Posterior vena cava (tissue), 2 donors: Measurements from ENCODE around the gene TCF19. TPM values are rescaled to one million over a fixed set of nuclear protein-coding genes. Genes with fewer than 3 reads are reported as not detected.
"Not testable (repeated sequence)": the region's sequence is repeated elsewhere in the genome, so short reads cannot be mapped to it uniquely, and the experiment has no call there.

ENCODE experiments used
- DNase-seq: peaks from one replicate; pipeline ENCODE4 v3.0.0-alpha.2; 2020; ENCODE audit warnings: low spot score
- intact Hi-C, 2 donors: fragments of 100-400 bp; cut with DNase I; formaldehyde crosslinking; loops; one replicate each; pipeline versions ENCODE4 v1.14.1 to v1.14.2; 2022 to 2023
- total RNA-seq, 2 donors: library from RNA; stranded (reverse); fragmentation: NEBNext Ultra II Directional; extraction: Animal tissue kit (Norgen Biotek cat#: 25700); gene quantifications; one replicate each; pipeline ENCODE4 v1.2.1, GENCODE V29; 2021
- donor health status: DM: yes; HTN: yes; CAD: no.
- donor health status: DM: yes; HTN: yes; CAD: no.

TCF19 gene
- total RNA-seq, 2 donors from 2014 or later: 3.0 to 4.8 TPM

- DNase-seq: no peak
- intact Hi-C loops: loop anchor here (5.0 to 10.0 kb wide), 3 partner anchors 57 to 171 kb away; partner anchors contain the start of gene PSORS1C2 (in 1 of the 2)
Observed at GRCh38 chr6:31194061-31194834, 35.9 kb downstream of the TCF19 start.

DNA sequence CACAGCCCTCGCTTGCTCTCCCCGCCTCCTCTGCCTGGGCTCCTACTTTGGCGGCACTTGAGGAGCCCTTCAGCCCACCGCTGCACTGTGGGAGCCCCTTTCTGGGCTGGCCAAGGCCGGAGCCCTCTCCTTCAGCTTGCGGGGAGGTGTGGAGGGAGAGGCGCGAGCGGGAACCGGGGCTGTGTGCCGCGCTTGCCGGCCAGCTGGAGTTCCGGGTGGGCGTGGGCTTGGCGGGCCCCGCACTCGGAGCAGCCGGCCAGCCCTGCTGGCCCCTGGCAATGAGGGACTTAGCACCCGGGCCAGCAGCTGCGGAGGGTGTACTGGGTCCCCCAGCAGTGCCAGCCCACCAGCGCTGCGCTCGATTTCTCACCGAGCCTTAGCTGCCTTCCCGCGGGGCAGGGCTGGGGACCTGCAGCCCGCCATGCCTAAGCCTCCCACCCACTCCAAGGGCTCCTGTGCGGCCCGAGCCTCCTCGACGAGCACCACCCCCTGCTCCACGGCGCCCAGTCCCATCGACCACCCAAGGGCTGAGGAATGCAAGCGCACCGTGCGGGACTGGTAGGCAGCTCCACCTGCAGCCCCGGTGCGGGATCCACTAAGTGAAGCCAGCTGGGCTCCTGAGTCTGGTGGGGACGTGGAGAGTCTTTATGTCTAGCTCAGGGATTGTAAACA, 37.1 kb downstream of the TCF19 start:
- intact Hi-C loops: loop anchor here (5.0 to 10.0 kb wide), 2 partner anchors 169 to 172 kb away; no protein-coding TSS in a partner anchor
- DNase-seq: not testable (repeated sequence)

DNA sequence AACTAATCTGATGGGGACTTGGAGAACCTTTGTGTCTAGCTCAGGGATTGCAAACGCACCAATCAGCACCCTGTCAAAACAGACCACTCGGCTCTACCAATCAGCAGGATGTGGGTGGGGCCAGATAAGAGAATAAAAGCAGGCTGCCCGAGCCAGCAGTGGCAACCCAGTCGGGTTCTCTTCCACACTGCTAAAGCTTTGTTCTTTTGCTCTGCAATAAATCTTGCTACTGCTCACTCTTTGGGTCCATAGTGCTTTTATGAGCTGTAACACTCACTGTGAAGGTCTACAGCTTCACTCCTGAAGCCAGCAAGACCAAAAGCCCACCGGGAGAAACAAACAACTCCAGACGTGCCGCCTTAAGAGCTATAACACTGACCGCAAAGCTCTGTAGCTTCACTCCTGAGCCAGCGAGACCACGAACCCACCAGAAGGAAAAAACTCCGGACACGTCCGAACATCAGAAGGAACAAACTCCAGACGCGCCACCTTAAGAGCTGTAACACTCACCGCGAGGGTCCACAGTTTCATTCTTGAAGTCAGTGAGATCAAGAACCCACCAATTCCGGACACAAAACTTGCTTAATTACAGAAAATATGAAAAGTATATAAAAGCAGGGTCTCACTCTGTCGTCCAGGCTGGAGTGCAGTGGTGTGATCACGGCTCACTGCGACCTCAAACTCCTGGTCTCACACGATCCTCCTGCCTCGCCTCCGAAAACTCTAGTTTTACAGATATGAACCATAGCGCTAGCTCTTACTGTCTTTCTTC, 38.0 kb downstream of the TCF19 start:
- intact Hi-C loops: loop anchor here (5.0 to 10.0 kb wide), 2 partner anchors 168 to 171 kb away; no protein-coding TSS in a partner anchor
- not testable (repeated sequence) for DNase-seq

DNA sequence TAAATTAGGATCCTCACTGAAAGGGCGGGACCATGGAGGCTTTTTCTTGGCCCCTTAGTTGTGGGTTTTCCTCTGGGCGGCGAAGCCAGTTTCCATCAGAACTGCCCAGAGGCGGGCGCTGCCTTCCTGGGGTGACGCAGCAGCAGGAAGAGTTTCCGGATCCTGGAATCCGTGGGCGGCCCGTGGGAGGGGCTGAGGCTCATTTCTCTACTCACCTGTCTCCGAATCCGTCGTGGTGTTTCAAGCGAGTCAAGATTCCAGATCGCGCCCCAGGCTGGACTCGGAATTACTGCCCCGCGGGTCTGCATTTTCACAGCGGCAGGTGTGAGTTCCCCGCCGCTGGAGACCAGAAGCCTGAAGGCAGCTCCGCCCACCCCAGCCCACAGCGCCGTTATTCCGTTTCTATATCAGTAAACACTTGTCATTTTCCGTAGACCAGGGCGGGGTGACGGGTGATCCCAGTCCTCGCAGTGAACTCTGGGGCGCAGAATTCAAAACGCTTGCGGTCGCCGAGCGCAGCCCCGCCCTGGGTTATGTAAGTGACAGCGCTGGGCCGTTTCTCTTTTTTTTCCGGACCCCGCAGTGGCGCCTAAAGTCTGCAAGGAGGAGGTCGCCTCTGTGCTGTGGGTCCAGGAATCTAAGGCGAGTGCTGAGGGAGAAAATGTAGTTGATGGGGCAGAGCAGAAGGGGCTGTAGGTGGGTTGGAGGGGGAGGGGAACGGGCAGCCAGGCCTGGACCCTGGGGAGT, 39.3 kb downstream of the TCF19 start:
- intact Hi-C loops: loop anchor here (5.0 to 10.0 kb wide), 2 partner anchors 167 to 170 kb away; no protein-coding TSS in a partner anchor

DNA sequence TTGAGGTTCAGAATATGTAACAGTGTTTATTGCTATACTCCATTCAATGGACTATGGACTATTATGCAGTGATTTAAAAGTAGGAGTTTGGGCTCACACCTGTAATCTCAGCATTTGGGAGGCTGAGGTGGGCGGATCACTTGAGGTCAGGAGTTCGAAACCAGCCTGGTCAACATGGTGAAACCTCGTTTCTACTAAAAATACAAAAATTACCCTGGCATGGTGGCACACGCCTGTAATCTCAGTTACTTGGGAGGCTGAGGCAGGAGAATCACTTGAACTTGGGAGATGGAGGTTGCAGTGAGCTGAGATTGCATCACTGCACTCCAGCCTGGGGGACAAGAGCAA, 40.7 kb downstream of the TCF19 start:
- DNase-seq: not testable (repeated sequence)
- intact Hi-C loops: loop anchor here (5.0 to 10.0 kb wide), 2 partner anchors 166 to 168 kb away; no protein-coding TSS in a partner anchor

More for the DNA sequence above, 39.3 kb downstream of the TCF19 start:
- peak; percentile 98 for DNase-seq

DNA sequence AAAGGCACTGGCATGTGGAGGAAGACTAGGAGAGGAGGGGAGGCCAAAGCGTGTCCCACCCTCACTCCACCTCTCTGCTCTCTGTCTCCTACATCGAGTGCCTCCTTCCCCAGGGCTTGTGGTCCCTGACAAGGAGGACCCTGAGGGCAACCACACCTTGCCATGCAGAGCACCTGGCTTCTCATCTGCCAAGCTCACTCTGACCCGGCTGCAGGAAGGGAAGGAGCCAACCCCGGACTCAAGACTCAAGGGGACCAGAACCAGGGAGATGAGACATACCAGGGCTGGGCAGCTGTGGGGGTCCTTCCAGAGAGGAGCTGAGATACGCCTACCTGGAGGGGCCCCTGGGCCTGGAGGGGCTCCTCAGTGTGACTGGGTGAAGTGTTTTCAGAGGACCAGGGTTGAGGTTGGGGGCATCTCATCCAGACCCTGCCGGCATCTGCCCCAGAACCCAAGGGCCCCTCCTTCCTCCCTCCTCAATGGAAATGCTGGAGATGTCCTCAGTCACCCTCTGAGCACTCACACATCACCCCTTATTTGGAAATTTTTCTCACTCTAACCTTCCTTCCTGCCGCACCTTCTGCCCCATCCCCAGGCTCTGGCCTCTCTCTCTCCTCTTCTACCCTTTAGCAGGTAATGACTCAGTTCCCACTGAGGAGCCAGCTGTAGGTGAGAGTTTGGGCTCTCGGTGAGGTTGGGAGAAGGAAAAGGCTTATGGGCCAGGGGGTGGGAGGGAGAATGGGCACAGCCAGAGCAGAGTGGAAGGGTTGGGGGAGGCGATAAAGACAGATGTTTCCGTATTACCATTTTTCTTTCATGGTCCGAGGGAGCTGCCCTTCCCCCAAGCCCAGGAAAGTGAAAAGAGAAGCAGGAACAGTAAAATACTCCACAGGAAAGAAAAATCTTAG, 44.1 kb downstream of the TCF19 start:
- intact Hi-C loops: no loop called here
- DNase-seq: no peak

- DNase-seq: no peak
- intact Hi-C loops: no loop called here
Observed at GRCh38 chr6:31203345-31203979, 45.1 kb downstream of the TCF19 start.

DNA sequence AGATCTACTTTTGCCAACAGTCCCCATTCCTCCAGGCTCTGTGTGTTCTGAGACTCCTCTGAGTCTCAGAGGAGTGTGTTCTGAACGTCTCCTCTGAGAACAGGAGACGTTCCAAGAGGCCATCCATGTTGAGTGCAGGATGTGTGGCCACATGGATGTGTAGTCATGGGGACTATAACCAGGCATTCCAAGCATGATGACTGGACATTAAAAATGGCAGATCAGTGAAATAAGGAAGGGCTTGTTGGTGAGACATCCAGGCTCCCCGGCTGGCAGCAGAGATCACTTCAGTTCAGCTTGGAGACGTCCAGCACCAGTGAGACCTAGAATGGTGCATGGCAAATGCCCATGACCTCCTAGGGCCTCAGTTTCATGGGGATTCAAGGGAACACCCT, 46.4 kb downstream of the TCF19 start:
- intact Hi-C loops: no loop called here
- DNase-seq: no peak

DNA sequence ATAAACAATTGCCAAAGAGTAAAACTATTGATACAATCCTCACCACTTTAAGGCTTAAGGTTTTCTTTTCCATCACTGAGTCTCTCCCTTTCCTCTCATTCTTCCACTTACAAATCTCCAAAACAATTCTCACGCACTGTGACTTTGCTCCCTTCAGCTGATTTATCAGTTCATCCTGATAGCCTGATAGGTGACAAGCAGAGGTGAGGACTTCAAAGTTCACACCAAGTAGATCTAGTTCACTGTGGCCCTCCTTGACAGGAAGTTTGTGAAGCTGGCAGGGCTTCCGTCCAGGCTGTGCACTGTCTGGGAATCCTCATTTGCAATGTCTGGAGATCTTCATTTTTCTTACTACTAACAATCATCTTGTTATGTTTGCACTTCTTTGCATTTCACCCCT, 47.2 kb downstream of the TCF19 start:
- no peak for DNase-seq
- intact Hi-C loops: no loop called here

DNA sequence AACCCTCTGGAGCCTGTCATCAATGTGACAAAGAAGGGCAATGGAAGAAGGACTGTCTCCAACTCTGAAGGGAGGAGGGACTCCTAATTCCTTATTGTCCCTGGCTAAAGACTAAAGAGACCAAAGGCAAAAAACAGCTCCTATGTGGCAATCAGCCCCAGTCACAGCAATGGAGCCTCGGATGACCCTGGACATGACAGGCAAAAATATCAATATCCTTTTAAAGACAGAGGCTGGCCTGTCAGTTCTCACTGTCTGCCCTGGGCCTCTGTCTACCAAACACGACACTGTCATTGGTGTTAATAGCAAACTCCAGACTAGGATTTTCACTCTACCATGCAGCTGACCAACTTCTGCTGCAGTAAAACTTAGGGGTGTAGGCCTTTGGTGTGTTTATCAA, 50.1 kb downstream of the TCF19 start:
- DNase-seq: no peak
- intact Hi-C loops: no loop called here

GRCh38 chr6:31209137-31209536, 50.7 kb downstream of the TCF19 start:
- no peak for DNase-seq
- intact Hi-C loops: no loop called here

- intact Hi-C loops: no loop called here
Observed at GRCh38 chr6:31210123-31210522, 51.7 kb downstream of the TCF19 start.

GRCh38 chr6:31210741-31211532, 52.5 kb downstream of the TCF19 start:
- intact Hi-C loops: no loop called here

More at GRCh38 chr6:31210123-31210522, 51.7 kb downstream of the TCF19 start:
- DNase-seq: no peak

More at GRCh38 chr6:31210741-31211532, 52.5 kb downstream of the TCF19 start:
- DNase-seq: no peak
